Transverse colon (tissue), 4 donors: ENCODE measurements around the gene KCNJ11. TPM values are rescaled to one million over a fixed set of nuclear protein-coding genes. Genes with fewer than 3 reads are reported as not detected.

Experiments used
- DNase-seq: peaks from one replicate; pipeline ENCODE4 v3.0.0-alpha.2; 2019
- H3K27ac ChIP-seq, 4 donors: fragments of 200-600 bp; sonication (generic); 2 replicates each; pipeline ENCODE4 v1.5.1; 2016 to 2018; ENCODE audit warnings: inconsistent platforms in 4 of 4
- H3K27me3 ChIP-seq: fragments of 200-600 bp; sonication (generic); 2 replicates; pipeline ENCODE4 v1.5.1; 2017; ENCODE audit warnings: inconsistent platforms
- H3K36me3 ChIP-seq, 4 donors: fragments of 200-600 bp; sonication (generic); 2 replicates each; pipeline ENCODE4 v1.5.1; 2017 to 2019; ENCODE audit warnings: inconsistent platforms in 4 of 4
- H3K4me1 ChIP-seq, 4 donors: fragments of 200-600 bp; sonication (generic); 2 replicates each; pipeline ENCODE4 v1.5.1; 2017 to 2020; ENCODE audit warnings: inconsistent platforms in 4 of 4
- H3K4me3 ChIP-seq, 4 donors: fragments of 200-600 bp; sonication (generic); 1 replicate in 1 of 4; 2 replicates in 3 of 4; pipeline versions ENCODE4 v1.5.1 to v1.6.1; 2017 to 2019; ENCODE audit warnings: inconsistent platforms in 4 of 4
- H3K9me3 ChIP-seq, 2 donors: fragments of 200-600 bp; sonication (generic); 2 replicates each; pipeline ENCODE4 v1.5.1; 2017 to 2019; ENCODE audit warnings: inconsistent platforms in 2 of 2
- EP300 ChIP-seq: sonication (generic); formaldehyde crosslinking; IDR thresholded peaks from one replicate; pipeline ENCODE4 v1.6.1; 2017; ENCODE audit warnings: antibody characterized with exemption, low read depth
- POLR2A ChIP-seq: fragments of 450-650 bp; IDR thresholded peaks from one replicate; pipeline ENCODE4 v1.6.1; 2016; ENCODE audit warnings: antibody characterized with exemption, mild to moderate bottlenecking, moderate library complexity
- POLR2AphosphoS5 ChIP-seq, 3 donors: sonication (generic); formaldehyde crosslinking; IDR thresholded peaks; one replicate each; pipeline ENCODE4 v1.6.1; 2016; ENCODE audit warnings: antibody characterized with exemption in 3 of 3
- WGBS, 2 donors: methylation state at CpG; one replicate each; pipeline ENCODE4 v1.1.5; 2018; ENCODE audit warnings: low coverage in 1 of 2; 5-methylcytosine and 5-hydroxymethylcytosine counted together
- in situ Hi-C, 4 donors: fragments of 200-750 bp; cut with MboI; loops; one replicate each; pipeline versions ENCODE4 v1.15.0 to v1.15.1; 2017; ENCODE audit warnings: low sequenced_read_pairs in 3 of 4, low pct_ligation_motif_present in 1 of 4, low pct_unique_long_range_greater_than_20kb in 1 of 4
- intact Hi-C: fragments of 100-400 bp; cut with DNase I; formaldehyde crosslinking; loops from one replicate; pipeline ENCODE4 v1.15.1; 2023; ENCODE audit warnings: low total_unique reads
- total RNA-seq, 4 donors: library from RNA; depleted of rRNA; stranded (reverse); fragments of >200 nt; gene quantifications; one replicate each; pipeline ENCODE4 v1.1.0, GENCODE V29; 2016
- TF ChIP-seq, protein P1 (sequence below), 5 experiments: fragments of 200-600 bp in 3 of 5; fragments of 450-650 bp in 2 of 5; sonication (generic) in 3 of 5; IDR thresholded peaks; 1 replicate in 2 of 5; 2 replicates in 3 of 5; pipeline ENCODE4 v1.5.1; 2016 to 2017; ENCODE audit warnings: antibody characterized with exemption in 5 of 5, inconsistent platforms in 3 of 5, mild to moderate bottlenecking in 2 of 5, moderate library complexity in 1 of 5

KCNJ11 gene
- total RNA-seq, 4 donors from 2014 or later = 1.3 to 135 (median 3.5) TPM; not detected in 1

DNA sequence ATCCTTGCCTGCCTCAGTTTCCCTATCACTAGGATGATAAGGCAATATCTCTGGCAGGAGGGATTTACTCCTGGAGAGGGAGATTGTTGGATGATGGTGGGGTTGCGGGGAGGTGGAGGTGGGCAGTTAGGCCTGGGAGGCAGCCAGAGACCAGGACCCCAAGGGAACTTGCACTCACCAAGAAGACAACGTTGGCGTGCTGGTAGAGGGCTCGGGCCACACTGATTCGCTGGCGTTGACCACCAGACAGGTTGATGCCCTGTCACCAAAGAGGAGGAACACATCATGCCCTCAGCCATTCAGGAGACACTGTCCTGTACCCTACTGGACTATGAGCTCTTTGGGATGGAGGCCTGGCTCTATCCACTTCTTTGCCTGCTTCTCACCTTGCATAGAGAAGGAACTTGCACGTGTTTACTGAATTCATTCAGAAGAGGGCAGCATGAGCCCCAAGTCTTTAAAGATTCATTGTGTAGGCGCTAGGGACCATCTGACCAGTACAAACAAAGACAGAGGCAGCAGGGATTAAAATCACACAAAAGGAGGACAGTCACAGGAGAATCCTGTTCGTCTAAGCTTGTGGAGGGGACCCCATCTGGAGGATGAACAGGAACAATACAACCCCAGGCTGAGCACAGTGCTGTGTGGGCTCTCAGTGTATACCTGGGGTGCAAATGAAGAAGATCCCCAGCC, 24.2 kb upstream of the KCNJ11 start:
- Histone ChIP-seq H3K27me3 (peaks cover under 1% of the 10 kb centered on the region), H3K36me3 (no peaks in the 10 kb centered on the region), H3K4me1 (peaks cover 0 to 22% (median 11%) of the 10 kb centered on the region in 4 donors), H3K4me3 (no peak overlapping the region), H3K27ac (peak overlapping the region in 1 of 4 donors; percentile 51), H3K9me3 (no peaks in the 10 kb centered on the region)
- WGBS, 2 donors = 20 to 80% methylated on average over 1 to 8 of the region's 9 CpGs
- in situ Hi-C loops = no loop called here
- TF ChIP-seq POLR2A (no peak), EP300 (no peak), POLR2AphosphoS5 (IDR thresholded peaks at IDR 0.05) (no peak)
- TF ChIP-seq, protein P1, sequence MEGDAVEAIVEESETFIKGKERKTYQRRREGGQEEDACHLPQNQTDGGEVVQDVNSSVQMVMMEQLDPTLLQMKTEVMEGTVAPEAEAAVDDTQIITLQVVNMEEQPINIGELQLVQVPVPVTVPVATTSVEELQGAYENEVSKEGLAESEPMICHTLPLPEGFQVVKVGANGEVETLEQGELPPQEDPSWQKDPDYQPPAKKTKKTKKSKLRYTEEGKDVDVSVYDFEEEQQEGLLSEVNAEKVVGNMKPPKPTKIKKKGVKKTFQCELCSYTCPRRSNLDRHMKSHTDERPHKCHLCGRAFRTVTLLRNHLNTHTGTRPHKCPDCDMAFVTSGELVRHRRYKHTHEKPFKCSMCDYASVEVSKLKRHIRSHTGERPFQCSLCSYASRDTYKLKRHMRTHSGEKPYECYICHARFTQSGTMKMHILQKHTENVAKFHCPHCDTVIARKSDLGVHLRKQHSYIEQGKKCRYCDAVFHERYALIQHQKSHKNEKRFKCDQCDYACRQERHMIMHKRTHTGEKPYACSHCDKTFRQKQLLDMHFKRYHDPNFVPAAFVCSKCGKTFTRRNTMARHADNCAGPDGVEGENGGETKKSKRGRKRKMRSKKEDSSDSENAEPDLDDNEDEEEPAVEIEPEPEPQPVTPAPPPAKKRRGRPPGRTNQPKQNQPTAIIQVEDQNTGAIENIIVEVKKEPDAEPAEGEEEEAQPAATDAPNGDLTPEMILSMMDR (IDR thresholded peaks at IDR 0.05) = no peak
- intact Hi-C loops = no loop called here
- no peak for DNase-seq

DNA sequence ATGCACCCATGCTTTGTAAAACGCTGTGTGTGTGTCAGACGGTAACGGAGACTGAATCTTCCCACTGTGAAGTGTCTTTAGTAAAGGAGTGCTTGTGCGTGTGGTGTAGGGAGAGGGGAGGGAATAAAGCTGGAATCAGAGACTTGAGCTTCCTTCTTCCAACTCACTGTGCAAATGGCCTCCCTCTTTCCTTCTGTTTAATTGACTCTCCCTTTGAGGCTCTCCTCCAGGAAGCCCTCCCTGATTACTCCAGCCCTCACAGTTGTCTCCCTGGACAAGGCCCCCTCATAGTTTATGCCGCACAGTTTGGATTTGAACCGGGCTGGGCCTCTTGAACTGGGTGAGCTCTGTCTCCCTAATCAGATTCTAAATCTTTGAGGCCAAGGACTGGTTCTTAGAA, 23.0 kb upstream of the KCNJ11 start:
- in situ Hi-C loops = no loop called here
- 55% methylated on average over 6 of the region's 6 CpGs; no CpG with 5 or more reads in 1 of the 2 donors for WGBS, 2 donors
- peaks cover 0 to 23% (median 11%) of the 10 kb centered on the region in 4 donors for H3K4me1 ChIP-seq

DNA sequence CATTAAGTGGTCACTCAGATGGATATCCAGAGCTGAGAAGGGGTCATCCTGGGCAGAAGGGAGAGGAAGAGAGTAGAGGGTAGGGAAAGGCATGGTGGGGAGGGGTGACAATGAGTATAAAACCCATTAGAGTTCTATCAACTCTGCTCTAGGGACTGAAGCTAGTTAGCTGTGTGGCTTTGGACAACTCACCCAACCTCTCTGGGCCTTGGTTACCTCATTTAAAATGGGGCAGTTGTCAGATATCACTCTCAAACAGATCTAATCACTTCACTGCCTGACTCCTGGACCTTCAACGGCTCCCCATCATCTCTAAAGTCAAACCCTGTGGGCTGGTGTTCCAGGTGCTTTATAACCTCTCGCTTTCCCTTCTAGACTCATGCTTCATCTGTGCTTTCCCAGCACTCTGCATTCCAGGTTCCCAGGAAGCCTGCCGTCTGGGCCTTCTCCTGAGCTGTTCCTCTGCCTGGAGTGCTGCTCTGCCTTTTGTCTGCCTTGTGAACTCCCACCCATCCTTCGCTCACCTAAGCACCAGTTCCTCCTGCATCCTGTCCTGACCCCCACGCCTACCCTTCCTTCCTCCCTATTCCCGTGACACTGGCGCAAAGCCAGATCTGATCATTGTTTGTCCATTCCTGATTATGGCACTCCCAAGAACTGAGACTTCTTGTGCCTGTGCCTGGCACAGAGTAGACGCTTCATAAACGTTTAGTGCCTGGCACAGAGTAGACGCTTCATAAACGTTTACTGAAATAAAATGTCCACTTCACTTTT, 22.3 kb upstream of the KCNJ11 start:
- Histone ChIP-seq H3K27ac (peak overlapping the region; percentile 10 to 48 (median 26)), H3K27me3 (no peaks in the 10 kb centered on the region), H3K36me3 (no peaks in the 10 kb centered on the region), H3K9me3 (no peaks in the 10 kb centered on the region), H3K4me1 (peaks cover 0 to 29% (median 14%) of the 10 kb centered on the region in 4 donors), H3K4me3 (no peak overlapping the region)
- peak; percentile 74 for DNase-seq
- in situ Hi-C loops (no loop called here), intact Hi-C loops (no loop called here)
- TF ChIP-seq POLR2A (peak; percentile 9), POLR2AphosphoS5 (IDR thresholded peaks at IDR 0.05) (peak in 1 of 3 donors; percentile 47), EP300 (peak; percentile 64)
- TF ChIP-seq, protein P1 (IDR thresholded peaks at IDR 0.05) = no peak
- 33 to 43% methylated on average over 8 to 11 of the region's 11 CpGs for WGBS, 2 donors

More for the DNA sequence above, 23.0 kb upstream of the KCNJ11 start:
- DNase-seq = no peak
- H3K27me3 ChIP-seq = no peaks in the 10 kb centered on the region
- intact Hi-C loops = no loop called here
- H3K27ac ChIP-seq = peak overlapping the region; percentile 10 to 48 (median 26)
- no peaks in the 10 kb centered on the region for H3K36me3 ChIP-seq
- TF ChIP-seq POLR2A = no peak
- TF ChIP-seq POLR2AphosphoS5 (IDR thresholded peaks at IDR 0.05) = no peak
- TF ChIP-seq, protein P1 (IDR thresholded peaks at IDR 0.05) = no peak
- H3K9me3 ChIP-seq = no peaks in the 10 kb centered on the region
- no peak overlapping the region for H3K4me3 ChIP-seq

DNA sequence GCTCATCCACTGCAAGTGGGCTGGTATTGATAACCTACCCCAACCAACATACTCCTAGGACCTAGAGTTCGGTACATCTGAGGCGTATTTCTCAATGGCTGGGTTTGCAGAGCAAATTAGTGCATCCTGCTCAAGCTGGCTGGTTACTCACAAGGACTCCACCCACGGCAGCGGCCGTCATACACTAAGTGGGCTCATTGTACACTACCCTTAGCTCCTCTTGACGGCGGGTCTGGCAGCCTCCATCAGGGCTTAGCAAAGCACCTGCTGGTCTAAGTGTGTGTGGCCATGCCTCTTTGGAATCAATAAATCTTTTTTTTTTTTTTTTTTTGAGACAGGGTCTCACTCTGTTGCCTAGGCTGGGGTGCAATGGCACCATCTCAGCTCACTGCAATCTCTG, 20.2 kb upstream of the KCNJ11 start:
- no peak for DNase-seq

More for the DNA sequence above, 20.2 kb upstream of the KCNJ11 start:
- H3K27me3 ChIP-seq = no peaks in the 10 kb centered on the region
- TF ChIP-seq, protein P1 (IDR thresholded peaks at IDR 0.05) = no peak
- TF ChIP-seq POLR2A = no peak
- TF ChIP-seq POLR2AphosphoS5 (IDR thresholded peaks at IDR 0.05) = no peak
- no peak for TF ChIP-seq EP300
- 92 to 100% methylated on average over 2 to 7 of the region's 7 CpGs for WGBS, 2 donors
- H3K4me3 ChIP-seq = no peak overlapping the region
- H3K9me3 ChIP-seq = no peaks in the 10 kb centered on the region
- peaks cover 0 to 33% (median 17%) of the 10 kb centered on the region in 4 donors for H3K4me1 ChIP-seq
- no peaks in the 10 kb centered on the region for H3K36me3 ChIP-seq
- in situ Hi-C loops (no loop called here), intact Hi-C loops (no loop called here)
- no peak overlapping the region for H3K27ac ChIP-seq
